GM12872 (cell line): ENCODE data around the gene C21orf58.

Source experiments
- TF ChIP-seq, protein P1 (sequence below): IDR thresholded peaks from 3 replicates; pipeline ENCODE4 v1.5.1; 2011; ENCODE audit warnings: low read depth, mild to moderate bottlenecking, low read length, moderate library complexity; ENCODE audit not compliant: insufficient read depth

Gene C21orf58

GRCh38 chr21:46322351-46323226 lies 1.1 kb downstream of the C21orf58 start:
- TF ChIP-seq, protein P1, sequence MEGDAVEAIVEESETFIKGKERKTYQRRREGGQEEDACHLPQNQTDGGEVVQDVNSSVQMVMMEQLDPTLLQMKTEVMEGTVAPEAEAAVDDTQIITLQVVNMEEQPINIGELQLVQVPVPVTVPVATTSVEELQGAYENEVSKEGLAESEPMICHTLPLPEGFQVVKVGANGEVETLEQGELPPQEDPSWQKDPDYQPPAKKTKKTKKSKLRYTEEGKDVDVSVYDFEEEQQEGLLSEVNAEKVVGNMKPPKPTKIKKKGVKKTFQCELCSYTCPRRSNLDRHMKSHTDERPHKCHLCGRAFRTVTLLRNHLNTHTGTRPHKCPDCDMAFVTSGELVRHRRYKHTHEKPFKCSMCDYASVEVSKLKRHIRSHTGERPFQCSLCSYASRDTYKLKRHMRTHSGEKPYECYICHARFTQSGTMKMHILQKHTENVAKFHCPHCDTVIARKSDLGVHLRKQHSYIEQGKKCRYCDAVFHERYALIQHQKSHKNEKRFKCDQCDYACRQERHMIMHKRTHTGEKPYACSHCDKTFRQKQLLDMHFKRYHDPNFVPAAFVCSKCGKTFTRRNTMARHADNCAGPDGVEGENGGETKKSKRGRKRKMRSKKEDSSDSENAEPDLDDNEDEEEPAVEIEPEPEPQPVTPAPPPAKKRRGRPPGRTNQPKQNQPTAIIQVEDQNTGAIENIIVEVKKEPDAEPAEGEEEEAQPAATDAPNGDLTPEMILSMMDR, result no peak

DNA sequence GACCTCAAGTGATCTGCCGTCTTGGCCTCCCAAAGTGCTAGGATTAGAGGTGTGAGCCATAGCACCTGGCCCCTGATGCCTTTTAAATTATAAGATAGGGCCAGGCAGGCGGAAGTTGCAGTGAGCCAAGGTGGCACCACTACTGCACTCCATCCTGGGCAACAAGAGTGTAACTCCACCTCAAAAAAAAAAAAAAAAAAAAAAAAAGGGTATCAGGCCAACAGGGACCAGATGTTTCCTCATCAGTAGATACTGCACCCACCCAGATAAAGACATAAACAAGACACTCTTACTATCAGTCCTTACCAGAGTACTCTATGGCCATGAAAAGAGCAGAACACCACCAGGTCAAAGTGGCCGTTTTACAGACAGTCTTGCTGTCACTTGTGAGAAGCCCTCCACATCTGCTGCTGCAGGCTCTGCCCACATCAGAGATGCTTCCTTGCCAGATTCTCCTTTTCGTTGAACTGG lies 3.3 kb downstream of the C21orf58 start:
- TF ChIP-seq, protein P1, result no peak

GRCh38 chr21:46319186-46319585 lies 4.5 kb downstream of the C21orf58 start:
- TF ChIP-seq, protein P1, result no peak

- TF ChIP-seq, protein P1, result no peak
Measured at GRCh38 chr21:46318464-46318845, 5.2 kb downstream of the C21orf58 start.

DNA sequence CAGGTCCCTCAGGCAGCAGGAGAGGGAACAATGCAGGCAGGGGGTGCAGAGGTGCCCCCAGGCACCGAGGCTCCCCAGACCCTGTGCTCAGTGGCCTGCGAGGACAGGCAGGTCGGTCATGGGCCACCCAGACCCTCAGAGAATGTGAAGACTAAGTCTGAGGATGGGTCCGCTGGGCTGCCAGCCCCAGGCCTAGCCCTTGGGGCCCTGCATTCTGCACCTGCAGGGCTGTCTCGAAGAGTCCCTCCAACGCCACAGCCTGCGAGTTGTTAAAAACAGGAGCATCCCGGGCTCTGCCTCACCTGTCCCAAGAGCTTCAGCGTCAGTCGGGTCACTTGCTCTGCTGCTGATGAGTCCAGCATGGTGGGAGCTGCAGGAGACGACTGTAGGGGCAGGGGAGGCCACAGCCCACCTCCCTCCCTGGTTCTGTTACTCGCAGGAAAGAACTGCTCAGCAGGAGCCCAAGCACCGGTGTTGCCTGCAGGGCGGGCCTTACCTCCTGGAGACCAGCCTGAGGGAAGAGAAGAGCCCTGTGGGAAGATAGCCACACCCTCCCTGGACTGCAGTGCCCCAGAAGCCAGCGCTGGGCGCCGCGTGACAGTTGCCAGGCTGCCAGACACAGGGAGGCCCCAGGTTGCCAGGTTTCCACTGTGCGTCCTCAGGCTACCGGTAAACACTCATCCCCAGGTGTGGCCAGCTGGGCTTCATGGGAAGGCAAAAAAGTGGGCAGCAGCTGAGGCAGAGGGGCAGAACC lies 5.8 kb downstream of the C21orf58 start:
- TF ChIP-seq, protein P1, result no peak

GRCh38 chr21:46316708-46317324 lies 6.9 kb downstream of the C21orf58 start:
- TF ChIP-seq, protein P1, result no peak

- TF ChIP-seq, protein P1, result no peak
Measured at GRCh38 chr21:46314441-46315020, 9.1 kb downstream of the C21orf58 start.
